HepG2 (cell line): Measurements from ENCODE around the gene STKLD1. TPM values are rescaled to one million over a fixed set of nuclear protein-coding genes. Genes with fewer than 3 reads are reported as not detected.
A peak's percentile ranks its signal among the peaks of the same experiment; 100 is the strongest.

ENCODE experiments used
- ATF7-NPFF ChIP-seq: sonication (generic); formaldehyde crosslinking; IDR thresholded peaks from 2 replicates; pipeline ENCODE4 v1.8.1; 2023; ENCODE audit warnings: mild to moderate bottlenecking, low read depth, missing genetic modification reagents, moderate library complexity
- CBFB ChIP-seq: sonication (generic); formaldehyde crosslinking; IDR thresholded peaks from 2 replicates; pipeline ENCODE4 v1.4.0; 2020; ENCODE audit warnings: missing genetic modification reagents
- DNMT3B ChIP-seq: conservative IDR thresholded peaks from 2 replicates; pipeline ENCODE4 v1.6.1; 2016; ENCODE audit warnings: missing biosample characterization, control low read depth
- GMEB2 ChIP-seq: IDR thresholded peaks from 2 replicates; pipeline ENCODE4 v1.6.1; 2016; ENCODE audit warnings: missing biosample characterization, missing genetic modification reagents, low read depth
- HNF4A ChIP-seq: sonication (generic); formaldehyde crosslinking; IDR thresholded peaks from 2 replicates; pipeline ENCODE4 v1.4.0; 2020; ENCODE audit warnings: missing genetic modification reagents
- POLR2A ChIP-seq, 2 experiments: IDR thresholded peaks; 2 replicates each; pipeline ENCODE4 v1.6.1; 2011; ENCODE audit warnings: low read depth in 2 of 2, low read length in 2 of 2, mild to moderate bottlenecking in 1 of 2, moderate library complexity in 1 of 2; ENCODE audit not compliant: insufficient read depth in 1 of 2
- STAT6 ChIP-seq: sonication (generic); formaldehyde crosslinking; IDR thresholded peaks from 2 replicates; pipeline ENCODE4 v1.4.0; 2020; ENCODE audit warnings: missing genetic modification reagents, mild to moderate bottlenecking, borderline replicate concordance
- TFAP4 ChIP-seq: sonication (generic); IDR thresholded peaks from 2 replicates; pipeline ENCODE4 v1.6.1; 2016; ENCODE audit warnings: low read depth, borderline replicate concordance
- USF2 ChIP-seq, 2 experiments: sonication (generic) in 1 of 2; formaldehyde crosslinking in 1 of 2; IDR thresholded peaks; 2 replicates each; pipeline versions ENCODE4 v1.5.1 to v1.6.1; 2011 to 2020; ENCODE audit warnings: borderline replicate concordance in 1 of 2, low read depth in 1 of 2, low read length in 1 of 2, mild to moderate bottlenecking in 1 of 2, missing genetic modification reagents in 1 of 2, moderate library complexity in 1 of 2
- ZBTB26 ChIP-seq: IDR thresholded peaks from 2 replicates; pipeline ENCODE4 v1.6.1; 2016; ENCODE audit warnings: missing compliant biosample characterization, missing genetic modification reagents, borderline replicate concordance
- ZBTB34 ChIP-seq: sonication (generic); formaldehyde crosslinking; IDR thresholded peaks from 2 replicates; pipeline ENCODE4 v1.8.0; 2022; ENCODE audit warnings: mild to moderate bottlenecking, missing genetic modification reagents
- ZBTB44 ChIP-seq: sonication (generic); formaldehyde crosslinking; IDR thresholded peaks from 2 replicates; pipeline ENCODE4 v1.4.0; 2020; ENCODE audit warnings: missing genetic modification reagents
- ZNF484 ChIP-seq: sonication (generic); formaldehyde crosslinking; IDR thresholded peaks from 2 replicates; pipeline ENCODE4 v1.5.1; 2020; ENCODE audit warnings: mild to moderate bottlenecking, low read depth, missing genetic modification reagents, borderline replicate concordance
- ZNF746 ChIP-seq: sonication (generic); formaldehyde crosslinking; IDR thresholded peaks from 2 replicates; pipeline ENCODE4 v1.8.0; 2022; ENCODE audit warnings: mild to moderate bottlenecking, missing genetic modification reagents
- polyA plus RNA-seq, 8 experiments: library from polyadenylated mRNA; depleted of rRNA in 3 of 8; stranded (reverse) in 7 of 8; unstranded in 1 of 8; fragments of >200 nt; fragmentation: Illumina TruSeq in 4 of 8; extraction: Trizol in 4 of 8; gene quantifications; 2 replicates each; pipeline versions ENCODE4 v1.2.1 to v1.2.3, GENCODE V29; 2011 to 2016; ENCODE audit warnings: low read depth in 4 of 8, missing spikeins in 1 of 8, mixed read lengths in 1 of 8; ENCODE audit not compliant: insufficient read depth in 1 of 8
- total RNA-seq, 5 experiments: library from RNA; depleted of rRNA; stranded (reverse); fragments of >200 nt; fragmentation: Illumina TruSeq; extraction: Trizol; gene quantifications; 2 replicates each; pipeline ENCODE4 v1.2.3, GENCODE V29; 2016; ENCODE audit warnings: low read depth in 1 of 5

The STKLD1 gene
- total and polyA plus RNA-seq, 2 of the 13 experiments (the other 11 are each of a cell fraction or from before 2014, with no cell fraction given), result 1.5 to 2.2 TPM

- TF ChIP-seq TFAP4, result peak; percentile 86
- TF ChIP-seq CBFB, result peak; percentile 84
- TF ChIP-seq HNF4A (CRISPR knock-in tag), result peak; percentile 63
- peak; percentile 23; the same call in 1 of the 2 replicates for TF ChIP-seq DNMT3B
- peak; percentile 93 for TF ChIP-seq GMEB2 (CRISPR knock-in tag)
- TF ChIP-seq ZNF746 (CRISPR knock-in tag), result no peak
- TF ChIP-seq USF2 (IDR thresholded peaks at IDR 0.05; ENCODE audit: low read depth, low read length), result no peak
- TF ChIP-seq USF2 (CRISPR knock-in tag; IDR thresholded peaks at IDR 0.05; ENCODE audit: borderline replicate concordance), result no peak
- 0 out of 2 replicates have a peak, but pooled peaks have one; percentile 45 for TF ChIP-seq ZBTB26 (CRISPR knock-in tag)
- peak; percentile 46; the same call in 1 of the 2 replicates for TF ChIP-seq ZBTB34 (CRISPR knock-in tag)
- no peak for TF ChIP-seq STAT6 (CRISPR knock-in tag)
- TF ChIP-seq ZBTB44 (CRISPR knock-in tag), result 0 out of 2 replicates have a peak, but pooled peaks have one; percentile 37
- 0 out of 2 replicates have a peak, but pooled peaks have one; percentile 52 for TF ChIP-seq ATF7-NPFF
- TF ChIP-seq ZNF484 (CRISPR knock-in tag), result no peak
- peak; percentile 70 to 84 for TF ChIP-seq POLR2A (IDR thresholded peaks at IDR 0.05; ENCODE audit: insufficient read depth in 1 of 2, low read depth in 2 of 2, low read length in 2 of 2)
These were observed 41.6 kb downstream of the STKLD1 start, which contains the start of gene REXO4 (continued) for GRCh38 chr9:133417541-133418461.
